GM12878 (cell line): ENCODE results near the gene ANKRD13A. TPM values are rescaled to one million over a fixed set of nuclear protein-coding genes. Genes with fewer than 3 reads are reported as not detected.

Source experiments
- E4F1 ChIP-seq: fragments of 450-650 bp; IDR thresholded peaks from 2 replicates; pipeline ENCODE4 v1.6.1; 2018; ENCODE audit warnings: borderline replicate concordance, mild to moderate bottlenecking; ENCODE audit not compliant: partially characterized antibody
- IKZF1 ChIP-seq: fragments of 450-650 bp; conservative IDR thresholded peaks from 2 replicates; pipeline ENCODE4 v1.6.1; 2017; ENCODE audit warnings: antibody characterized with exemption, mild to moderate bottlenecking
- RAD51 ChIP-seq: fragments of 450-650 bp; IDR thresholded peaks from 2 replicates; pipeline ENCODE4 v1.6.1; 2016; ENCODE audit warnings: moderate library complexity, mild to moderate bottlenecking, inconsistent platforms
- RELA ChIP-seq: fragments of 450-650 bp; IDR thresholded peaks from 2 replicates; pipeline ENCODE4 v1.8.0; 2014; ENCODE audit warnings: borderline replicate concordance; ENCODE audit not compliant: partially characterized antibody
- SKIL ChIP-seq: fragments of 450-650 bp; IDR thresholded peaks from 2 replicates; pipeline ENCODE4 v1.6.1; 2017; ENCODE audit warnings: mild to moderate bottlenecking, low read depth, inconsistent platforms; ENCODE audit not compliant: poor library complexity, severe bottlenecking
- polyA plus RNA-seq, 11 experiments: library from polyadenylated mRNA; depleted of rRNA in 4 of 11; unstranded in 6 of 11; stranded (reverse) in 5 of 11; fragments of >200 nt; fragmentation: Nextera tagmentation in 4 of 11; fragmentation: Illumina TruSeq in 1 of 11; extraction: Ambion mirVana in 4 of 11; extraction: Trizol in 1 of 11; gene quantifications; 1 replicate in 1 of 11; 2 replicates in 10 of 11; pipeline versions ENCODE4 v1.2.1 to v1.2.3, GENCODE V29; 2011 to 2016; ENCODE audit warnings: inconsistent platforms in 2 of 11, missing spikeins in 2 of 11, low read depth in 1 of 11
- total RNA-seq, 4 experiments: library from RNA; depleted of rRNA in 3 of 4; stranded (reverse); fragments of >200 nt in 3 of 4; fragmentation: Illumina TruSeq in 1 of 4; extraction: Trizol in 1 of 4; gene quantifications; 2 replicates each; pipeline versions ENCODE4 v1.2.1 to v1.2.3, GENCODE V29; 2013 to 2021
- TF ChIP-seq, protein P1 (sequence below): fragments of 450-650 bp; IDR thresholded peaks from 2 replicates; pipeline ENCODE4 v1.6.1; 2017; ENCODE audit warnings: low read depth, mild to moderate bottlenecking, moderate library complexity

ANKRD13A gene
- total and polyA plus RNA-seq, 10 of the 15 experiments (the other 5 are each of a cell fraction or from before 2014, with no cell fraction given) = 10.2 to 93.4 (median 76.5) TPM

DNA sequence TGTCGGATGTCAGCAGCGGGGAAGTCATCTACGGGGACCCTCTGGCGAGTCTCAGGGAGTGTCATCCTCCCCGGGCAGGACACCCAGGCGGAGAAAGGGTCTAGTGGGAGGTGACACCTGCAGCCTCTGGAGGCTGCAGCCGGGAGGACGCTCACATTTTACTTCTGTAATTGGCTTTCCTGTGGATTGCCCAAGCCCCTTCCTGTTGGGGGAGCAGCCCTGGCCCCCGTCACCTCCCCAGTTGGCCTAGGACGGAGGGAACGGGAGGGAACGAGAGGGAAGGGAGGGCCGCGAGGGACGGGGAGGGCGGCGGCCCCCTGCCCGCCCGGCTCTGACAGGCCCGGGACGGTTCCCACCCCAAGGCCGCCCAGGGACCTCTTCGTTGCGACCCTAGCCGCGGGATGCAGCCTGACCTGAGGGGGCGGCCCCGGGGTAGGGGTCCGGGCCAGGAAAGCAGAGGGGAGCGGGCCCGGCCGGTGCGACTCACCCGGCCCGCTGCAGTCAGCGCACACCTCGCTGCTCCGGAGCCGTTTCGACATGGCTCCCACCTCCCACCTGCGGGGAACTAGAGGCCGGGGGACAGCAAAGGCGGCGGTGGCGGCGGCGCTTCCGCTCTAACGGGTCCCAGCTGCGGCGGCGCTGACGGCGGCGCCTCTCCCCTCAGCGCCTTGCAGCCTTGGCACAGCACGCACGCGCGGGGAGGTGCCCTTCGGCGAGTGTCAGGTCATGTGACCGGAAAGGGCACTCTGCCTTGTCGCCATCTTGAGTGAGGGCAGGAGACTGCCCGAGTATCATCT is 3.3 kb upstream of the ANKRD13A start, which contains the start of gene GIT2 (continued):
- TF ChIP-seq SKIL = no peak
- peak; percentile 14 for TF ChIP-seq RELA
- TF ChIP-seq, protein P1, sequence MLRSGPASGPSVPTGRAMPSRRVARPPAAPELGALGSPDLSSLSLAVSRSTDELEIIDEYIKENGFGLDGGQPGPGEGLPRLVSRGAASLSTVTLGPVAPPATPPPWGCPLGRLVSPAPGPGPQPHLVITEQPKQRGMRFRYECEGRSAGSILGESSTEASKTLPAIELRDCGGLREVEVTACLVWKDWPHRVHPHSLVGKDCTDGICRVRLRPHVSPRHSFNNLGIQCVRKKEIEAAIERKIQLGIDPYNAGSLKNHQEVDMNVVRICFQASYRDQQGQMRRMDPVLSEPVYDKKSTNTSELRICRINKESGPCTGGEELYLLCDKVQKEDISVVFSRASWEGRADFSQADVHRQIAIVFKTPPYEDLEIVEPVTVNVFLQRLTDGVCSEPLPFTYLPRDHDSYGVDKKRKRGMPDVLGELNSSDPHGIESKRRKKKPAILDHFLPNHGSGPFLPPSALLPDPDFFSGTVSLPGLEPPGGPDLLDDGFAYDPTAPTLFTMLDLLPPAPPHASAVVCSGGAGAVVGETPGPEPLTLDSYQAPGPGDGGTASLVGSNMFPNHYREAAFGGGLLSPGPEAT = no peak; the same call in 1 of the 2 replicates
- peak; percentile 57 for TF ChIP-seq E4F1
- peak; percentile 85 for TF ChIP-seq IKZF1
- TF ChIP-seq RAD51 = peak; percentile 96
